ENCODE data around the gene TGM3.

- TF ChIP-seq CTCF (optimal IDR thresholded peaks at IDR 0.05 in 1 of 3, IDR thresholded peaks at IDR 0.05 in 1 of 3, conservative IDR thresholded peaks at IDR 0.05 in 1 of 3; ENCODE audit: extremely low read depth in 1 of 3, insufficient read depth in 2 of 3, low read length in 3 of 3) (no peak), EZH2 (IDR thresholded peaks at IDR 0.05; ENCODE audit: low read length) (no peak)
Measured at GRCh38 chr20:2336471-2336870, 40.7 kb downstream of the TGM3 start.
